Suppressor macrophage treated with lipopolysaccharide for 4 hours (primary cell): ENCODE data around the gene SPATS2.
"Not testable (repeated sequence)": the region's sequence is repeated elsewhere in the genome, so short reads cannot be mapped to it uniquely, and the experiment has no call there.

Source experiments
- DNase-seq: peaks from one replicate; pipeline ENCODE4 v3.0.0-alpha.2; 2020

Gene SPATS2

GRCh38 chr12:49525942-49526341 lies 158.7 kb downstream of the SPATS2 start:
- no peak for DNase-seq

GRCh38 chr12:49527361-49528130 lies 160.3 kb downstream of the SPATS2 start:
- DNase-seq: no peak

- DNase-seq: peak; percentile 34
These were observed 162.2 kb downstream of the SPATS2 start for GRCh38 chr12:49529414-49529813.

GRCh38 chr12:49531745-49532144 lies 164.5 kb downstream of the SPATS2 start:
- DNase-seq: no peak

- no peak for DNase-seq
These were observed 166.1 kb downstream of the SPATS2 start for GRCh38 chr12:49533331-49533730.

GRCh38 chr12:49534122-49534521 lies 166.9 kb downstream of the SPATS2 start:
- not testable (repeated sequence) for DNase-seq

GRCh38 chr12:49534731-49535278 lies 167.5 kb downstream of the SPATS2 start:
- DNase-seq: no peak

- no peak for DNase-seq
These were observed 168.8 kb downstream of the SPATS2 start for GRCh38 chr12:49535921-49536525.

- DNase-seq: no peak
These were observed 169.3 kb downstream of the SPATS2 start for GRCh38 chr12:49536526-49537071.

GRCh38 chr12:49537231-49537751 lies 170.0 kb downstream of the SPATS2 start:
- DNase-seq: no peak

- peak; percentile 28 for DNase-seq
These were observed 170.7 kb downstream of the SPATS2 start for GRCh38 chr12:49537752-49538509.

GRCh38 chr12:49538510-49539403 lies 171.5 kb downstream of the SPATS2 start, which contains the start of gene KCNH3:
KCNH3 (plus strand) TSS chr12:49539030; CDS start chr12:49539417, 387 bp downstream.
- DNase-seq: peak; percentile 71

GRCh38 chr12:49539406-49540228 lies 172.4 kb downstream of the SPATS2 start:
- no peak for DNase-seq

GRCh38 chr12:49540229-49541139 lies 173.2 kb downstream of the SPATS2 start:
- no peak for DNase-seq

- DNase-seq: no peak
These were observed 174.0 kb downstream of the SPATS2 start for GRCh38 chr12:49541140-49541861.

- DNase-seq: no peak
These were observed 174.7 kb downstream of the SPATS2 start for GRCh38 chr12:49541911-49542505.

GRCh38 chr12:49542592-49543160 lies 175.4 kb downstream of the SPATS2 start:
- no peak for DNase-seq
